K562 (cell line): Measurements from ENCODE around the gene RANBP3. TPM values are rescaled to one million over a fixed set of nuclear protein-coding genes. Genes with fewer than 3 reads are reported as not detected.

Experiments used
- GTF2B ChIP-seq: IDR thresholded peaks from 2 replicates; pipeline ENCODE4 v1.6.1; 2011; ENCODE audit not compliant: insufficient read length; ENCODE audit errors: extremely low read depth
- HINFP ChIP-seq: fragments of 450-650 bp; conservative IDR thresholded peaks from 2 replicates; pipeline ENCODE4 v1.6.1; 2016; ENCODE audit warnings: missing genetic modification characterization, low read depth, mild to moderate bottlenecking, control low read depth, missing compliant biosample characterization
- ID3 ChIP-seq, 2 experiments: fragments of 250-450 bp in 1 of 2; fragments of 450-650 bp in 1 of 2; sonication (Bioruptor Pico) in 1 of 2; IDR thresholded peaks; 2 replicates each; pipeline versions ENCODE4 v1.6.1 to v1.8.0; 2016 to 2021; ENCODE audit warnings: mild to moderate bottlenecking in 2 of 2, moderate library complexity in 2 of 2, missing compliant biosample characterization in 1 of 2, missing genetic modification characterization in 1 of 2
- KHSRP ChIP-seq: fragments of 450-650 bp; IDR thresholded peaks from 2 replicates; pipeline ENCODE4 v1.6.1; 2017
- MCM2 ChIP-seq: fragments of 450-650 bp; IDR thresholded peaks from 2 replicates; pipeline ENCODE4 v1.6.1; 2017; ENCODE audit warnings: low read depth, mild to moderate bottlenecking
- MYNN ChIP-seq, 2 experiments: sonication (generic); formaldehyde crosslinking in 1 of 2; IDR thresholded peaks; 2 replicates each; pipeline versions ENCODE4 v1.5.0 to v1.6.1; 2016 to 2020; ENCODE audit warnings: antibody characterized with exemption in 1 of 2, missing genetic modification reagents in 1 of 2
- NCOA1 ChIP-seq: fragments of 450-650 bp; IDR thresholded peaks from 2 replicates; pipeline ENCODE4 v1.6.1; 2016; ENCODE audit warnings: low read depth
- RBM17 ChIP-seq: fragments of 200-400 bp; formaldehyde crosslinking; IDR thresholded peaks from 2 replicates; pipeline ENCODE4 v1.6.1; 2017; ENCODE audit warnings: low read depth, mild to moderate bottlenecking, low read length, borderline replicate concordance
- USF1 ChIP-seq: sonication (generic); formaldehyde crosslinking; IDR thresholded peaks from 2 replicates; pipeline ENCODE4 v1.9.0; 2022; ENCODE audit warnings: mild to moderate bottlenecking, missing genetic modification reagents
- VEZF1 ChIP-seq: fragments of 200-800 bp; sonication (Bioruptor generic); IDR thresholded peaks from 2 replicates; pipeline ENCODE4 v1.6.1; 2017; ENCODE audit warnings: missing genetic modification characterization, missing compliant biosample characterization
- ZNF133 ChIP-seq: fragments of 250-450 bp; sonication (Bioruptor Pico); IDR thresholded peaks from 2 replicates; pipeline ENCODE4 v1.4.0; 2020; ENCODE audit warnings: mild to moderate bottlenecking
- ZNF384 ChIP-seq: IDR thresholded peaks from 2 replicates; pipeline ENCODE4 v1.6.1; 2012; ENCODE audit warnings: low read depth, low read length, improper control_type of control experiment
- ZNF586 ChIP-seq: fragments of 450-650 bp; formaldehyde crosslinking; conservative IDR thresholded peaks from 2 replicates; pipeline ENCODE4 v1.4.0; 2020; ENCODE audit warnings: mild to moderate bottlenecking, moderate library complexity
- polyA plus RNA-seq, 8 experiments: library from polyadenylated mRNA; depleted of rRNA in 4 of 8; stranded (reverse) in 5 of 8; unstranded in 3 of 8; fragments of >200 nt; fragmentation: Nextera tagmentation in 2 of 8; fragmentation: Illumina TruSeq in 1 of 8; extraction: Ambion mirVana in 2 of 8; extraction: Trizol in 1 of 8; gene quantifications; 2 replicates each; pipeline versions ENCODE4 v1.2.1 to v1.2.3, GENCODE V29; 2011 to 2014; ENCODE audit warnings: inconsistent platforms in 1 of 8, missing spikeins in 1 of 8
- total RNA-seq, 7 experiments: library from RNA; depleted of rRNA in 6 of 7; stranded (reverse); fragments of >200 nt in 6 of 7; fragmentation: Illumina TruSeq in 2 of 7; extraction: Trizol in 2 of 7; gene quantifications; 2 replicates each; pipeline versions ENCODE4 v1.2.1 to v1.2.3, GENCODE V29; 2011 to 2021; ENCODE audit warnings: low replicate concordance in 1 of 7
- TF ChIP-seq, protein P1 (sequence below), 3 experiments: IDR thresholded peaks in 2 of 3; conservative IDR thresholded peaks in 1 of 3; 2 replicates each; pipeline ENCODE4 v1.5.1; 2011 to 2012; ENCODE audit warnings: low read length in 3 of 3, mild to moderate bottlenecking in 3 of 3, control low read depth in 2 of 3, improper control_type of control experiment in 1 of 3, inconsistent platforms in 1 of 3, low read depth in 1 of 3, mixed read lengths in 1 of 3, moderate library complexity in 1 of 3; ENCODE audit not compliant: insufficient read depth in 2 of 3

RANBP3 gene
- total and polyA plus RNA-seq, 9 of the 15 experiments (the other 6 are each of a cell fraction or from before 2014, with no cell fraction given), result 0.90 to 95.1 (median 63.2) TPM

- TF ChIP-seq ID3 (CRISPR knock-in tag; IDR thresholded peaks at IDR 0.05) (no peak), ID3 (tag; IDR thresholded peaks at IDR 0.05) (no peak), GTF2B (no peak), RBM17 (no peak), ZNF384 (no peak), MCM2 (no peak), VEZF1 (CRISPR knock-in tag) (no peak), KHSRP (no peak), NCOA1 (no peak), HINFP (tag) (no peak), ZNF586 (CRISPR knock-in tag) (no peak), USF1 (CRISPR knock-in tag) (peak; percentile 45; the same call in 1 of the 2 replicates), ZNF133 (CRISPR knock-in tag) (no peak), MYNN (IDR thresholded peaks at IDR 0.05) (no peak), MYNN (CRISPR knock-in tag; IDR thresholded peaks at IDR 0.05) (no peak)
- TF ChIP-seq, protein P1, sequence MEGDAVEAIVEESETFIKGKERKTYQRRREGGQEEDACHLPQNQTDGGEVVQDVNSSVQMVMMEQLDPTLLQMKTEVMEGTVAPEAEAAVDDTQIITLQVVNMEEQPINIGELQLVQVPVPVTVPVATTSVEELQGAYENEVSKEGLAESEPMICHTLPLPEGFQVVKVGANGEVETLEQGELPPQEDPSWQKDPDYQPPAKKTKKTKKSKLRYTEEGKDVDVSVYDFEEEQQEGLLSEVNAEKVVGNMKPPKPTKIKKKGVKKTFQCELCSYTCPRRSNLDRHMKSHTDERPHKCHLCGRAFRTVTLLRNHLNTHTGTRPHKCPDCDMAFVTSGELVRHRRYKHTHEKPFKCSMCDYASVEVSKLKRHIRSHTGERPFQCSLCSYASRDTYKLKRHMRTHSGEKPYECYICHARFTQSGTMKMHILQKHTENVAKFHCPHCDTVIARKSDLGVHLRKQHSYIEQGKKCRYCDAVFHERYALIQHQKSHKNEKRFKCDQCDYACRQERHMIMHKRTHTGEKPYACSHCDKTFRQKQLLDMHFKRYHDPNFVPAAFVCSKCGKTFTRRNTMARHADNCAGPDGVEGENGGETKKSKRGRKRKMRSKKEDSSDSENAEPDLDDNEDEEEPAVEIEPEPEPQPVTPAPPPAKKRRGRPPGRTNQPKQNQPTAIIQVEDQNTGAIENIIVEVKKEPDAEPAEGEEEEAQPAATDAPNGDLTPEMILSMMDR (IDR thresholded peaks at IDR 0.05 in 2 of 3, conservative IDR thresholded peaks at IDR 0.05 in 1 of 3; ENCODE audit: insufficient read depth in 2 of 3, low read depth in 1 of 3, low read length in 3 of 3), result no peak
Observed at GRCh38 chr19:5889288-5889971, 88.5 kb downstream of the RANBP3 start (continued).
